Fibroblast of lung (primary cell): Measurements from ENCODE around the gene MBNL1. TPM values are rescaled to one million over a fixed set of nuclear protein-coding genes. Genes with fewer than 3 reads are reported as not detected.

Source experiments
- DNase-seq, 2 donors: peaks; one replicate each; pipeline versions ENCODE4 v3.0.0 to v3.0.0-alpha.2; 2010; ENCODE audit warnings: low read depth in 2 of 2
- H2AFZ ChIP-seq: 2 replicates; pipeline ENCODE4 v1.5.1; 2012; ENCODE audit warnings: low read length, control low read depth, inconsistent platforms
- H3K27ac ChIP-seq: 2 replicates; pipeline ENCODE4 v1.5.1; 2011; ENCODE audit warnings: low read length, control low read depth; ENCODE audit not compliant: insufficient read depth
- H3K27me3 ChIP-seq: 2 replicates; pipeline ENCODE4 v1.5.1; 2011; ENCODE audit warnings: mild to moderate bottlenecking, low read length; ENCODE audit not compliant: control insufficient read depth, insufficient read depth
- H3K36me3 ChIP-seq: 2 replicates; pipeline ENCODE4 v1.5.1; 2011; ENCODE audit warnings: low read length; ENCODE audit not compliant: control insufficient read depth, insufficient read depth
- H3K4me1 ChIP-seq: 2 replicates; pipeline ENCODE4 v1.5.1; 2011; ENCODE audit warnings: low read length; ENCODE audit not compliant: control insufficient read depth, insufficient read depth; ENCODE audit errors: extremely low read depth
- H3K4me2 ChIP-seq: 2 replicates; pipeline ENCODE4 v1.5.1; 2011; ENCODE audit warnings: low read length, control low read depth; ENCODE audit not compliant: insufficient read depth; ENCODE audit errors: extremely low read depth
- H3K4me3 ChIP-seq, 4 experiments: fragments of 200-600 bp in 1 of 4; sonication (generic) in 1 of 4; replicated peaks in 1 of 4; 2 replicates each; pipeline ENCODE4 v1.5.1; 2011 to 2016; ENCODE audit warnings: low read length in 4 of 4, low read depth in 3 of 4, mild to moderate bottlenecking in 3 of 4, control low read depth in 2 of 4, inconsistent platforms in 1 of 4, mixed read lengths in 1 of 4; ENCODE audit not compliant: insufficient read depth in 1 of 4; ENCODE audit errors: control extremely low read depth in 1 of 4
- H3K79me2 ChIP-seq: 2 replicates; pipeline ENCODE4 v1.5.1; 2012; ENCODE audit warnings: mild to moderate bottlenecking, low read length, inconsistent platforms; ENCODE audit not compliant: control insufficient read depth, insufficient read depth
- H3K9ac ChIP-seq: 2 replicates; pipeline ENCODE4 v1.5.1; 2011; ENCODE audit warnings: mild to moderate bottlenecking, low read length, control low read depth; ENCODE audit not compliant: insufficient read depth
- H3K9me3 ChIP-seq: 2 replicates; pipeline ENCODE4 v1.5.1; 2012; ENCODE audit warnings: low read depth, low read length; ENCODE audit not compliant: control insufficient read depth, insufficient read depth
- H4K20me1 ChIP-seq: 2 replicates; pipeline ENCODE4 v1.5.1; 2011; ENCODE audit warnings: low read length; ENCODE audit not compliant: control insufficient read depth, insufficient read depth; ENCODE audit errors: extremely low read depth
- CTCF ChIP-seq, 2 donors: IDR thresholded peaks in 1 of 2; conservative IDR thresholded peaks in 1 of 2; 1 replicate in 1 of 2; 2 replicates in 1 of 2; pipeline ENCODE4 v1.5.1; 2011 to 2012; ENCODE audit warnings: low read length in 2 of 2, control low read depth in 1 of 2, inconsistent platforms in 1 of 2, low read depth in 1 of 2, mild to moderate bottlenecking in 1 of 2
- EZH2 ChIP-seq: IDR thresholded peaks from 2 replicates; pipeline ENCODE4 v1.5.1; 2012; ENCODE audit warnings: low read length, control low read depth, mild to moderate bottlenecking; ENCODE audit errors: missing control alignments
- polyA plus RNA-seq, 2 donors: library from polyadenylated mRNA; depleted of rRNA in 1 of 2; stranded (reverse) in 1 of 2; unstranded in 1 of 2; fragments of >200 nt; gene quantifications; 2 replicates each; pipeline ENCODE4 v1.2.1, GENCODE V29; 2011 to 2012; ENCODE audit warnings: missing spikeins in 1 of 2
- total RNA-seq: library from RNA; depleted of rRNA; stranded (reverse); fragments of >200 nt; gene quantifications from 2 replicates; pipeline ENCODE4 v1.2.1, GENCODE V29; 2014

MBNL1 gene
- total and polyA plus RNA-seq, 2 donors (not counting 1 experiment from before 2014, with no cell fraction given): 150 to 213 TPM

GRCh38 chr3:152443212-152444023 lies 174.7 kb downstream of the MBNL1 start:
- Histone ChIP-seq H3K9me3 (no peaks in the 10 kb centered on the region), H4K20me1 (no peaks in the 10 kb centered on the region), H3K9ac (no peak overlapping the region), H2AFZ (no peak overlapping the region), H3K4me3 (no peak overlapping the region), H3K36me3 (peaks cover 3% of the 10 kb centered on the region), H3K79me2 (peaks cover 69% of the 10 kb centered on the region), H3K4me1 (peaks cover 6% of the 10 kb centered on the region), H3K4me2 (peak overlapping the region; percentile 52), H3K27me3 (no peaks in the 10 kb centered on the region), H3K27ac (no peak overlapping the region)
- TF ChIP-seq EZH2 (no peak), CTCF (conservative IDR thresholded peaks at IDR 0.05 in 1 of 2, IDR thresholded peaks at IDR 0.05 in 1 of 2; ENCODE audit: low read depth in 1 of 2, low read length in 2 of 2) (no peak)
- peak in 1 of 2 donors; percentile 44 for DNase-seq

- TF ChIP-seq CTCF (conservative IDR thresholded peaks at IDR 0.05 in 1 of 2, IDR thresholded peaks at IDR 0.05 in 1 of 2; ENCODE audit: low read depth in 1 of 2, low read length in 2 of 2): peak; percentile 22 to 61
- no peak for TF ChIP-seq EZH2
- Histone ChIP-seq H3K27me3 (no peaks in the 10 kb centered on the region), H3K4me1 (peaks cover 6% of the 10 kb centered on the region), H2AFZ (no peak overlapping the region), H3K4me3 (no peak overlapping the region), H3K4me2 (no peak overlapping the region), H4K20me1 (no peaks in the 10 kb centered on the region), H3K9ac (no peak overlapping the region), H3K36me3 (peaks cover 5% of the 10 kb centered on the region), H3K27ac (no peak overlapping the region), H3K9me3 (no peaks in the 10 kb centered on the region), H3K79me2 (peaks cover 63% of the 10 kb centered on the region)
- peak; percentile 56 to 85 for DNase-seq
These were observed 175.4 kb downstream of the MBNL1 start for GRCh38 chr3:152444029-152444641.

- no peak overlapping the region for H3K27ac ChIP-seq
- no peaks in the 10 kb centered on the region for H3K27me3 ChIP-seq
- peaks cover 53% of the 10 kb centered on the region for H3K79me2 ChIP-seq
- H3K4me3 ChIP-seq: no peak overlapping the region
- no peak for DNase-seq
- H3K9ac ChIP-seq: no peak overlapping the region
- peaks cover 6% of the 10 kb centered on the region for H3K4me1 ChIP-seq
- no peak overlapping the region for H2AFZ ChIP-seq
- TF ChIP-seq EZH2: no peak
- no peak for TF ChIP-seq CTCF (conservative IDR thresholded peaks at IDR 0.05 in 1 of 2, IDR thresholded peaks at IDR 0.05 in 1 of 2; ENCODE audit: low read depth in 1 of 2, low read length in 2 of 2)
- H3K9me3 ChIP-seq: no peaks in the 10 kb centered on the region
- no peak overlapping the region for H3K4me2 ChIP-seq
- H4K20me1 ChIP-seq: no peaks in the 10 kb centered on the region
- peaks cover 5% of the 10 kb centered on the region for H3K36me3 ChIP-seq
These were observed 176.5 kb downstream of the MBNL1 start for GRCh38 chr3:152445212-152445611.
